Tibial nerve (tissue), 4 donors: ENCODE measurements around the gene LHX3. TPM values are rescaled to one million over a fixed set of nuclear protein-coding genes. Genes with fewer than 3 reads are reported as not detected.

Source experiments
- DNase-seq, 2 donors: peaks; one replicate each; pipeline ENCODE4 v3.0.0-alpha.2; 2019; ENCODE audit warnings: low spot score in 2 of 2
- H3K27ac ChIP-seq, 4 donors: fragments of 200-600 bp; sonication (generic) in 3 of 4; one replicate each; pipeline ENCODE4 v1.5.1; 2017 to 2019; ENCODE audit warnings: mild to moderate bottlenecking in 1 of 4
- H3K27me3 ChIP-seq, 2 donors: fragments of 200-600 bp; sonication (generic) in 1 of 2; one replicate each; pipeline versions ENCODE4 v1.5.1 to v1.6.0; 2017 to 2019
- H3K36me3 ChIP-seq, 3 donors: fragments of 200-600 bp; sonication (generic); one replicate each; pipeline ENCODE4 v1.5.1; 2018 to 2019
- H3K4me1 ChIP-seq, 4 donors: fragments of 200-600 bp; sonication (generic) in 3 of 4; one replicate each; pipeline ENCODE4 v1.5.1; 2017 to 2019
- H3K4me3 ChIP-seq, 4 donors: fragments of 200-600 bp; sonication (generic) in 3 of 4; one replicate each; pipeline ENCODE4 v1.5.1; 2017 to 2019; ENCODE audit warnings: mild to moderate bottlenecking in 1 of 4, moderate library complexity in 1 of 4
- H3K9me3 ChIP-seq, 4 donors: fragments of 200-600 bp; sonication (generic) in 3 of 4; one replicate each; pipeline ENCODE4 v1.5.1; 2017 to 2019
- EP300 ChIP-seq, 2 donors: sonication (generic); formaldehyde crosslinking; IDR thresholded peaks; one replicate each; pipeline ENCODE4 v1.6.1; 2017; ENCODE audit warnings: antibody characterized with exemption in 2 of 2, mild to moderate bottlenecking in 1 of 2
- POLR2A ChIP-seq, 2 donors: fragments of 450-650 bp; IDR thresholded peaks; one replicate each; pipeline ENCODE4 v1.6.1; 2017; ENCODE audit warnings: antibody characterized with exemption in 2 of 2, mild to moderate bottlenecking in 2 of 2, moderate library complexity in 2 of 2
- WGBS, 2 donors: methylation state at CpG; one replicate each; pipeline ENCODE4 v1.1.5; 2018; 5-methylcytosine and 5-hydroxymethylcytosine counted together
- total RNA-seq, 4 donors: library from RNA; depleted of rRNA; stranded (reverse); fragments of >200 nt; gene quantifications; one replicate each; pipeline ENCODE4 v1.1.0, GENCODE V29; 2016
- TF ChIP-seq, protein P1 (sequence below), 5 experiments: fragments of 200-600 bp in 3 of 5; fragments of 450-650 bp in 2 of 5; sonication (generic) in 3 of 5; IDR thresholded peaks; one replicate each; pipeline ENCODE4 v1.5.1; 2016 to 2019; ENCODE audit warnings: antibody characterized with exemption in 5 of 5, mild to moderate bottlenecking in 3 of 5, moderate library complexity in 2 of 5

Gene LHX3
- total RNA-seq, 4 donors from 2014 or later: not detected

DNA sequence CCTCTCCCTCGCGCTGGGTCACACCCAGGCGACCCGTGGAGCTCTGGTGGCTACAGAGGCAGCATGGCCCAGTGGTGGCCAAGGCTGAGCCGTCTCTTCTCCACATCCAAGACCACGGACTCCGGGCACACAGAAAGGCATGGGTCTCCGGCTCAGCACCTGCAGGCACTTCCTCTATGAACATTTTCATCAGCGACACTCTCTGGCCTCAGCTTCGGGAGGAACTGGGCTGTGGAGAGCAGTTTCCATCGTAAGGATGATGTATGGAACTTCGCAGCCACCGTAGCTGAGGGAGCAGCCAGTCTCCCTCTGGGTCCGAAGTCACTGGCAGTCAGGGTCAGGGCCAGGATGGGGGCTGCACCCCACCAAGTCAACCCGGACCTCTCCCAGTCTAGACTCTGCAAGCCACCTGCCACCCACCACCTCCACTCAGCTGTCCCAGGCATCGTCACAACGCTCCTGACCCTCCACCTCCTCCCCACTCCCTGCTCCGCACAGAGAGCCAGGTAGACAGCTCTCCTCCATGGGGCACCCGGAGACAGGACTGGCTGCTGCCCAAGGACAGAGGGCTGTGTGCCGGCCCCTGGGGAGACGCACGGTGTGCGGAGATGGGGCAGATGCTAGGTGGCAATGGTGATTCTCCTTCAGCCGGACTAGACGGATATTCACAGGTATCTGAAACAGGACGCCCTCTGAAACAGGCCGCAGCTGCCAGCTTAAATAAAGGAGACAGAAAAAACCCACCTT is 31.0 kb upstream of the LHX3 start:
- Histone ChIP-seq H3K4me3 (no peak overlapping the region), H3K9me3 (no peaks in the 10 kb centered on the region), H3K4me1 (peaks cover 0 to 9% (median 3%) of the 10 kb centered on the region in 4 donors), H3K27ac (no peak overlapping the region), H3K36me3 (peaks cover 0 to 50% (median 0%) of the 10 kb centered on the region in 3 donors), H3K27me3 (no peaks in the 10 kb centered on the region)
- TF ChIP-seq POLR2A (IDR thresholded peaks at IDR 0.05): no peak
- no peak for TF ChIP-seq EP300 (IDR thresholded peaks at IDR 0.05)
- TF ChIP-seq, protein P1, sequence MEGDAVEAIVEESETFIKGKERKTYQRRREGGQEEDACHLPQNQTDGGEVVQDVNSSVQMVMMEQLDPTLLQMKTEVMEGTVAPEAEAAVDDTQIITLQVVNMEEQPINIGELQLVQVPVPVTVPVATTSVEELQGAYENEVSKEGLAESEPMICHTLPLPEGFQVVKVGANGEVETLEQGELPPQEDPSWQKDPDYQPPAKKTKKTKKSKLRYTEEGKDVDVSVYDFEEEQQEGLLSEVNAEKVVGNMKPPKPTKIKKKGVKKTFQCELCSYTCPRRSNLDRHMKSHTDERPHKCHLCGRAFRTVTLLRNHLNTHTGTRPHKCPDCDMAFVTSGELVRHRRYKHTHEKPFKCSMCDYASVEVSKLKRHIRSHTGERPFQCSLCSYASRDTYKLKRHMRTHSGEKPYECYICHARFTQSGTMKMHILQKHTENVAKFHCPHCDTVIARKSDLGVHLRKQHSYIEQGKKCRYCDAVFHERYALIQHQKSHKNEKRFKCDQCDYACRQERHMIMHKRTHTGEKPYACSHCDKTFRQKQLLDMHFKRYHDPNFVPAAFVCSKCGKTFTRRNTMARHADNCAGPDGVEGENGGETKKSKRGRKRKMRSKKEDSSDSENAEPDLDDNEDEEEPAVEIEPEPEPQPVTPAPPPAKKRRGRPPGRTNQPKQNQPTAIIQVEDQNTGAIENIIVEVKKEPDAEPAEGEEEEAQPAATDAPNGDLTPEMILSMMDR (IDR thresholded peaks at IDR 0.05): no peak
- no peak for DNase-seq
- WGBS, 2 donors: 89 to 94% methylated on average over 18 to 26 of the region's 27 CpGs

DNA sequence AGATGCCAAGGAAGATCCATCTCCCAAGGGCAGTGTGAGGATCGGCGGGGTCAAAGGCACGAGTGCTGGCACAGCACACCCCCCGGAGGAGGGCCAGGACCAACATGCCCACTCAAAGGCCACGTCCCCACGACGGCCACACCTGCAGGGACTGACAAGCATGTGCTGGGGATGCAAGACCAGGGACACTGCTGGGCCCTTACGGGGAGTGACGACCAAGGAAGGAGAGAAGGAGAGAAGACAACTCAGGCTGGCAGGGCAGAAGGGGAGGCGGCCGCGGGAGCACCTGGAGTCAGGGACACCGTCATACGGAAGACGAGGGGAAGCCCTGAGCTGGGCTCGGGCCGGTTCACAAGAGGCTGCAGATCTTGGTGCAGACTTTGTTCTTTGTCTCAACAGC is 30.2 kb upstream of the LHX3 start:
- no peak overlapping the region for H3K27ac ChIP-seq
- H3K9me3 ChIP-seq: no peaks in the 10 kb centered on the region
- no peak overlapping the region for H3K4me3 ChIP-seq
- H3K4me1 ChIP-seq: peaks cover 0 to 9% (median 3%) of the 10 kb centered on the region in 4 donors
- TF ChIP-seq, protein P1 (IDR thresholded peaks at IDR 0.05): no peak
- no peak for TF ChIP-seq POLR2A (IDR thresholded peaks at IDR 0.05)
- no peak for TF ChIP-seq EP300 (IDR thresholded peaks at IDR 0.05)
- H3K27me3 ChIP-seq: no peaks in the 10 kb centered on the region
- DNase-seq: no peak
- H3K36me3 ChIP-seq: peaks cover 0 to 50% (median 0%) of the 10 kb centered on the region in 3 donors
- WGBS, 2 donors: 91 to 94% methylated on average over 17 of the region's 17 CpGs

DNA sequence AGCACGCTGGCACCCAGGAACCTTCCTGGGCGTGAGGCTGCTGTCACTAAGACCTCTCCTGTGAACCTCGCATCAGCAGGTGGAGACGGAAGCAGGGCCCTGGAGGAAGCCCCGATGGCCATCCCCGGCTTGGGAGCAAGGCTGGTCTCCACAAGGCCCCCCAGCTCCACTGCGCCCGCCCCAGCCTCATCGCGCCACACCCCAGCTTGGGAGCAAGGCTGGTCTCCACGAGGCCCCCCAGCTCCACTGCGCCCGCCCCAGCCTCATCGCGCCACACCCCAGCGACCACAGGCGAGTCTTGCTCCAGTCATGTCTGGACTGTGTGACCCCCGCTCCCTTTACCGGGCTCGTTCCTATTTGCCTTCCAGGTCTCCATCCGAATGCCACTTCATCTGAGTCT is 29.7 kb upstream of the LHX3 start:
- Histone ChIP-seq H3K9me3 (no peaks in the 10 kb centered on the region), H3K27me3 (no peaks in the 10 kb centered on the region), H3K4me3 (no peak overlapping the region), H3K36me3 (peaks cover 0 to 50% (median 0%) of the 10 kb centered on the region in 3 donors), H3K27ac (no peak overlapping the region), H3K4me1 (peaks cover 0 to 5% (median 2%) of the 10 kb centered on the region in 4 donors)
- 91 to 94% methylated on average over 19 to 21 of the region's 21 CpGs for WGBS, 2 donors
- no peak for DNase-seq
- TF ChIP-seq EP300 (IDR thresholded peaks at IDR 0.05) (no peak), POLR2A (IDR thresholded peaks at IDR 0.05) (no peak)
- TF ChIP-seq, protein P1 (IDR thresholded peaks at IDR 0.05): no peak

DNA sequence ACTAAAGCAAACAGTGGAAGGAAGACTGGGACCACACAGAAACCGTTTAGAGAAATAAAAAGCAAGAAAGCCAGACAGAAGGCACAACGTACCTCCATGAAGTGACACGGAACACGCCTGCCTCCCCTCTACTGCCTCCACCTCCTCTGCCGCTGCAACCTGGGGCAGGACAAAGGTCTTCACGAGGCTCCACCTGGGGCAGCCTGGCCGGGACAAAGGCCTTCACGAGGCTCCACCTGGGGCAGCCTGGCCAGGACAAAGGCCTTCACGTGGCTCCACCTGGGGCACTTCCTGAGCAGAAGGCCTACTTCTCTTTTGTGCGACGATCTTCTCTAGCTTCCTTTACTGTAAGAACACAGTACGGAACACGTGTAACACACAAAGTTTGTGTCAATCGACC is 28.9 kb upstream of the LHX3 start:
- WGBS, 2 donors: 87 to 88% methylated on average over 14 of the region's 14 CpGs
- no peak overlapping the region for H3K27ac ChIP-seq
- no peak overlapping the region for H3K4me3 ChIP-seq
- H3K36me3 ChIP-seq: peaks cover 0 to 50% (median 0%) of the 10 kb centered on the region in 3 donors
- no peaks in the 10 kb centered on the region for H3K4me1 ChIP-seq
- H3K9me3 ChIP-seq: no peaks in the 10 kb centered on the region
- DNase-seq: no peak
- H3K27me3 ChIP-seq: no peaks in the 10 kb centered on the region
- TF ChIP-seq, protein P1 (IDR thresholded peaks at IDR 0.05): no peak
- no peak for TF ChIP-seq EP300 (IDR thresholded peaks at IDR 0.05)
- TF ChIP-seq POLR2A (IDR thresholded peaks at IDR 0.05): no peak

DNA sequence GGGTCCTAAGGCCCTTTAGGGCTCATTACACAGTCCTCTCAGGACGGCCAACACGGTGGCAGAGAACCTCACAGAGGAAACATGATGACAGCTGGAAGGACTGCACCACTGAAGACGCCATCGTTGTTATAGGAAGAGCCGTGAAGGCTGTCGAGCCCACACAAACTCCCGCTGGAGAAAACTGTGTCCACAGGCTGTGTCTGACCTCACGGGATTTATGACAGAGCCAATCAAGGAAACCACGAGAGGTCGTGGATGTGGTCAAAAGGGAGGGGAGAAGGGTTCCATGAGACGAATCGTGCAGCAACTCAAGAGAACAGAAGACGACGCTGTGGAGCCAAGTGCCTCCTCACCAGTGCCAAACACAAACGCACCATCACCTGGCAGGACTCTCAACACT is 28.5 kb upstream of the LHX3 start:
- Histone ChIP-seq H3K27ac (no peak overlapping the region), H3K9me3 (no peaks in the 10 kb centered on the region), H3K36me3 (peaks cover 0 to 50% (median 0%) of the 10 kb centered on the region in 3 donors), H3K4me1 (no peaks in the 10 kb centered on the region), H3K27me3 (no peaks in the 10 kb centered on the region), H3K4me3 (no peak overlapping the region)
- TF ChIP-seq POLR2A (IDR thresholded peaks at IDR 0.05): no peak
- TF ChIP-seq, protein P1 (IDR thresholded peaks at IDR 0.05): no peak
- no peak for TF ChIP-seq EP300 (IDR thresholded peaks at IDR 0.05)
- no peak for DNase-seq
- 73 to 75% methylated on average over 15 of the region's 15 CpGs for WGBS, 2 donors
